Central memory CD8-positive, alpha-beta T cell (primary cell): ENCODE measurements around the gene MTARC2.

ENCODE experiments used
- ATAC-seq: fragments of 150-1000 bp; cut with Tn5 transposase; replicated peaks from 2 replicates; pipeline ENCODE4 v1.10.0; 2022; ENCODE audit warnings: mild to moderate bottlenecking, moderate FRiP score, moderate number of reproducible peaks; ENCODE audit not compliant: poor library complexity, severe bottlenecking; ENCODE audit errors: extremely low read depth
- DNase-seq, 2 donors: peaks; one replicate each; pipeline ENCODE4 v3.0.0; 2021; ENCODE audit warnings: low spot score in 2 of 2
- H3K27ac Mint-ChIP-seq: one replicate; pipeline ENCODE4 v1.8.0; 2022; ENCODE audit warnings: low read depth, mild to moderate bottlenecking, moderate library complexity, mixed read lengths
- H3K27me3 Mint-ChIP-seq: one replicate; pipeline ENCODE4 v1.8.0; 2022; ENCODE audit warnings: mixed read lengths
- H3K36me3 Mint-ChIP-seq: one replicate; pipeline ENCODE4 v1.8.0; 2022; ENCODE audit warnings: mild to moderate bottlenecking, moderate library complexity, mixed read lengths; ENCODE audit not compliant: insufficient read depth
- H3K4me1 Mint-ChIP-seq: one replicate; pipeline ENCODE4 v1.8.0; 2022; ENCODE audit warnings: mixed read lengths
- H3K4me3 Mint-ChIP-seq: one replicate; pipeline ENCODE4 v1.8.0; 2022; ENCODE audit warnings: mild to moderate bottlenecking, moderate library complexity, mixed read lengths
- H3K9me3 Mint-ChIP-seq: one replicate; pipeline ENCODE4 v1.8.0; 2022; ENCODE audit warnings: mixed read lengths

MTARC2 gene

GRCh38 chr1:220748089-220748934, at the start of gene MTARC2:
Gene MTARC2, plus strand, starts transcription at chr1:220748322. Its CDS starts 210 bp downstream, at chr1:220748532.
- H3K27me3 Mint-ChIP-seq = peaks cover 76% of the 10 kb centered on the region
- H3K27ac Mint-ChIP-seq = no peak within 1 kb of the TSS
- peak within 1 kb of the TSS; percentile 41 for H3K4me3 Mint-ChIP-seq
- no peaks in the 10 kb centered on the region for H3K9me3 Mint-ChIP-seq
- no peak for DNase-seq
- H3K4me1 Mint-ChIP-seq = no peaks in the 10 kb centered on the region
- no peaks in the 10 kb centered on the region for H3K36me3 Mint-ChIP-seq
- no peak for ATAC-seq

DNA sequence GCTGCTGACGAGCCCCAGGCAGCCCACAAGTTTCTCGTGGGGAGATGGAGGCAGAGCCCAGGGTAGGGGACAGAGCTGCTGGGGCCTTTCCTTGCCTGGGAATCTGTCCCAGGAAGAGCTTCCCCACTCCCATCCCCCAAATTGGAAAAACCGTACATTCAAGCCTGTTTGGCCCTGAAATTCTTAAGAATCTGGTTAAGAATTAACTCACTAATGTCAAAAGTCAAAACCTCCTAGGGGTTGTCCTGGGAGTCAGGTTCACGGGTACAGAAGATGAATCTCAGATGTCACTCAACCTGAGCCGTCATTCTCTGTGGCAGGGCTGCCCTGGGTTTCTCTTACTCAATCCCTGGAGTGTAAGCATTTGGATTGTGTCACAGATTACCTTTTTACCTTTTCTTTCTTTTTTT, 49.5 kb upstream of the MTARC2 start:
- ATAC-seq (no peak), DNase-seq (no peak)
- Mint-ChIP-seq H3K27me3 (peaks cover 22% of the 10 kb centered on the region), H3K36me3 (peaks cover 1% of the 10 kb centered on the region), H3K9me3 (no peaks in the 10 kb centered on the region), H3K4me3 (no peak overlapping the region), H3K27ac (no peak overlapping the region), H3K4me1 (no peaks in the 10 kb centered on the region)

DNA sequence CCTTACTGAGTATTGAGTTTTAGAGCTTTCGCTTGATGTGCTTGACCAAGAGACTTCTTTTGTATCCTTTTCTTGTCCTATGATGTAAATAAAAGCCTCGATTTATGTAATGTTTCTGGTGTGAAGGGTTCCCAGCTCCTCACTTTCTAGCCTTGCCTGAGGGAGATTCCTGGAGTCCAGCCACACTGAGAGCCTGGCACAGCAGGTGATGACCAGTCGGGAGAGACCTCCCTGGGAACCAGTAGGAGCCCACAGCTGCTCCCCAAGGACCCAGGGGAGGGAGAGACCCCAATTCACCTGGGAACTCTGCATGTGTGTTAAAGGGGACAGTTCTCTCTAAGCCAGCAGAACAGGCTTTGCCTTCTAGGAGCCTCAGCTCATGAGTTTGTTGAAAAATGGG, 49.1 kb upstream of the MTARC2 start:
- H3K27ac Mint-ChIP-seq = no peak overlapping the region

DNA sequence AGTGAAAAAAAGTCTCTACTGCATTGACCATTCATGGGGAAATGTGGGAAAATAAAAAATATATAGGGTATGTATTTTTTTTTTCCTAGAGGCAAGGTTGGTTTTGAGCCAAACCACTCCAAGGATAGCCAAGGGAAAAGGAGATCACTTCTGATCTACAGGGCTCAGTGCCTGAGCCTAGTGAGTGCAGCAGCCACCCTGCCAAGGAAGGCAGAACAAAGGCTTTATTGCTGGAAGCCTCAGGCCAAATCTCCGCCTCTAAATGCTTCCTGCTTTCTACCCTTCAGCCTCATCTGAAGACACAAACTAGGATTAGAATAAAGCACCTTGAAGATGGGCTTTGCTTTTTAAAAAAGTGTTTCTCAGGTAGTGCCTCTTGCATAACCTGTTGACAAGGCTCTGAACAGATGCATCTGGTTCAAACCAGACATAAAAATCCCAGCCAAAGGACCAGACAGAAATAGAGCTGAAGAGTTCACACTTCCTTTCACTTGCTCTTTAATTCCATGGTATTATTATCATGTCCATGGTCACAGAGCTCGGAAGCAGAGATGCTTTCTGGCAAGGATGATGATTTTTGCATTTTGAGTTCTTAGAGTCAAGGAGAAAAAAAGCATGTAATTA, 47.5 kb upstream of the MTARC2 start:
- Mint-ChIP-seq H3K27me3 (peaks cover 36% of the 10 kb centered on the region), H3K27ac (no peak overlapping the region), H3K9me3 (no peaks in the 10 kb centered on the region), H3K4me3 (no peak overlapping the region), H3K4me1 (no peaks in the 10 kb centered on the region), H3K36me3 (peaks cover 1% of the 10 kb centered on the region)
- ATAC-seq = no peak
- DNase-seq = no peak

More for the DNA sequence above, 49.1 kb upstream of the MTARC2 start:
- Mint-ChIP-seq H3K9me3 (no peaks in the 10 kb centered on the region), H3K27me3 (peaks cover 26% of the 10 kb centered on the region), H3K4me1 (no peaks in the 10 kb centered on the region), H3K36me3 (peaks cover 1% of the 10 kb centered on the region), H3K4me3 (no peak overlapping the region)
- ATAC-seq = no peak
- DNase-seq = no peak

- H3K27ac Mint-ChIP-seq = no peak overlapping the region
- ATAC-seq = no peak
Observed at GRCh38 chr1:220701974-220702373, 46.1 kb upstream of the MTARC2 start.

GRCh38 chr1:220702733-220703270, 45.3 kb upstream of the MTARC2 start:
- Mint-ChIP-seq H3K27ac (no peak overlapping the region), H3K4me3 (no peak overlapping the region), H3K4me1 (no peaks in the 10 kb centered on the region), H3K9me3 (no peaks in the 10 kb centered on the region), H3K27me3 (peaks cover 47% of the 10 kb centered on the region), H3K36me3 (no peaks in the 10 kb centered on the region)
- DNase-seq = no peak
- no peak for ATAC-seq

More at GRCh38 chr1:220701974-220702373, 46.1 kb upstream of the MTARC2 start:
- Mint-ChIP-seq H3K9me3 (no peaks in the 10 kb centered on the region), H3K4me1 (no peaks in the 10 kb centered on the region), H3K4me3 (no peak overlapping the region), H3K36me3 (peaks cover 1% of the 10 kb centered on the region), H3K27me3 (peaks cover 45% of the 10 kb centered on the region)
- DNase-seq = no peak

DNA sequence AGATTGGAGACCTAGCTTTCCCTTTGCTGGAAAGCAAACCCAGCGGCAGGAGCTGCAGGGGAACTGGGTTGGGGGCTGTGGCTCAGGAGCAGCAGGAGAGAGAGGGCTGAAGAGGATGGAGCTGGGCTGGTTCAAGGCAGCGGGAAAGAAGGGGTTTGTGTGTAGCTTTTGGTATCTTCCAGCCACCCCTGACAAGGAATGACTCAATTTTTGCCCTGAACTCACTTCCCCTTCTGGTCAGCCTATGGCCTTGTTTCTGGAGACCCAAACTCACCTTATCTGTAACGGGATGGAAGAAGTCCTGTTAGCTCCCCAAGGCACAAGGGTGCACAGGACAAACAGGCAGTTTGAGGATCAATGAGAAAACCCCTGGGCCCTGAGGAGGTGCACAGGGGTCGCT, 44.8 kb upstream of the MTARC2 start:
- Mint-ChIP-seq H3K4me1 (no peaks in the 10 kb centered on the region), H3K27me3 (peaks cover 47% of the 10 kb centered on the region), H3K36me3 (peaks cover 2% of the 10 kb centered on the region), H3K27ac (no peak overlapping the region), H3K4me3 (no peak overlapping the region), H3K9me3 (no peaks in the 10 kb centered on the region)
- ATAC-seq = no peak
- no peak for DNase-seq

DNA sequence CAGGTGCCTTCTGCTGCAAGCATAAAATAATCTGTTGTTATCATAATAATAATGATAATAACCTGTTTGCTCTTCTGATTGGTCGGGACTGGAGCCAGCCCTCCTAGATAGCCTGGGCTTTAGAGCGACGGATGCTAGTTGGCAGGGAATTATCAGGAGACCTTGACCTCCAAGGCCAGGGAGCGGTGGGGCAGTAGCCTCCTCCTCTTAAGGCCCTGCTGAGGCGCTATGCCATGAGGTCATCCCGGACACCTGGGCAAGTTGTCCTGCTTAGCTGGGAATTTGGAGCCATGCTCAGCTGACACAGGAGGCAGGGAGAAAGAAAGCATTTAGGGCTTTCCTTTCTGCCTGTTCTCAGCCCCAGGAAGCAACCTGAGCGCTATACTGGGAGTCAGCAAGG, 42.3 kb upstream of the MTARC2 start:
- Mint-ChIP-seq H3K27ac (no peak overlapping the region), H3K4me1 (peaks cover 6% of the 10 kb centered on the region), H3K9me3 (no peaks in the 10 kb centered on the region), H3K4me3 (no peak overlapping the region), H3K36me3 (peaks cover 2% of the 10 kb centered on the region), H3K27me3 (peaks cover 47% of the 10 kb centered on the region)
- DNase-seq = no peak
- no peak for ATAC-seq

- Mint-ChIP-seq H3K27me3 (peaks cover 47% of the 10 kb centered on the region), H3K27ac (no peak overlapping the region), H3K9me3 (no peaks in the 10 kb centered on the region), H3K4me3 (no peak overlapping the region), H3K4me1 (peaks cover 6% of the 10 kb centered on the region), H3K36me3 (peaks cover 2% of the 10 kb centered on the region)
- ATAC-seq (no peak), DNase-seq (no peak)
Observed at GRCh38 chr1:220706480-220706879, 41.6 kb upstream of the MTARC2 start.

- Mint-ChIP-seq H3K36me3 (peaks cover 2% of the 10 kb centered on the region), H3K4me1 (peaks cover 6% of the 10 kb centered on the region), H3K9me3 (no peaks in the 10 kb centered on the region), H3K27me3 (peaks cover 40% of the 10 kb centered on the region), H3K27ac (no peak overlapping the region), H3K4me3 (no peak overlapping the region)
- DNase-seq (no peak), ATAC-seq (no peak)
Observed at GRCh38 chr1:220707160-220707559, 41.0 kb upstream of the MTARC2 start.

GRCh38 chr1:220708244-220708643, 39.9 kb upstream of the MTARC2 start:
- Mint-ChIP-seq H3K36me3 (peaks cover 2% of the 10 kb centered on the region), H3K4me1 (peaks cover 6% of the 10 kb centered on the region), H3K9me3 (no peaks in the 10 kb centered on the region), H3K4me3 (no peak overlapping the region), H3K27ac (no peak overlapping the region), H3K27me3 (peaks cover 29% of the 10 kb centered on the region)
- DNase-seq (no peak), ATAC-seq (no peak)

- no peak for ATAC-seq
- H3K27me3 Mint-ChIP-seq = peaks cover 20% of the 10 kb centered on the region
- peaks cover 2% of the 10 kb centered on the region for H3K36me3 Mint-ChIP-seq
- H3K4me1 Mint-ChIP-seq = peaks cover 6% of the 10 kb centered on the region
- no peak for DNase-seq
- no peak overlapping the region for H3K27ac Mint-ChIP-seq
- no peaks in the 10 kb centered on the region for H3K9me3 Mint-ChIP-seq
- H3K4me3 Mint-ChIP-seq = no peak overlapping the region
Observed at GRCh38 chr1:220708936-220709801, 39.0 kb upstream of the MTARC2 start.
